C4-2B (cell line): ENCODE measurements around the gene CNFN.

Experiments
- ZFX ChIP-seq: fragments of 450-650 bp; IDR thresholded peaks from 2 replicates; pipeline ENCODE4 v1.6.1; 2017
- TF ChIP-seq, protein P1 (sequence below): fragments of 450-650 bp; conservative IDR thresholded peaks from 2 replicates; pipeline ENCODE4 v1.5.1; 2017; ENCODE audit warnings: mild to moderate bottlenecking

DNA sequence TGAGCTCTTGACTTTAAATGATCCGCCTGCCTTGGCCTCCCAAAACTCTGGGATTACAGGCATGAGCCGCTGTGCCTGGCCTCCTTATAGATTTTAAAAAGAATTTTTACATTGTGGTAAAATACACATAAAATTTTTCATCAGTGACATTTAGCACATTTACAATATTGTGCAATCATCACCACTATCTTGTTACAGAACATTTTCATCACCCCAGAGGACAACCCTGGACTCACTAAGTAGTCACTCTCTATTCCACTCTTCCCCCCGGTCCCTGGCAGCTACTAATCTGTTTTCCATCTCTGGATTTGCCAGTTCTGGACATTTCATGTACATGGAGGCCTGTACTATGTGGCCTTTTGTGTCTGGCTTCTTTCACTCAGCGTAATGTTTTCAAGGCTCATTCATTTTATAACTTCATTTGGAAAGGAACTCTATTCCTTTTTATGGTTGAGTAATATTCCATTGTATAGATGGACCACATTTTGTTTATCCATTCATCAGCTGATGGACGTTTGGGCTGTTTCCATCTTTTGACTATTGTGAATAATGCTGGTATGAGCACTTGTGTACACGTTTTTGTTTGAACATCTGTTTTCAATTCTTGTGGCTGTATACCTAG lies 44.8 kb downstream of the CNFN start:
- TF ChIP-seq, protein P1, sequence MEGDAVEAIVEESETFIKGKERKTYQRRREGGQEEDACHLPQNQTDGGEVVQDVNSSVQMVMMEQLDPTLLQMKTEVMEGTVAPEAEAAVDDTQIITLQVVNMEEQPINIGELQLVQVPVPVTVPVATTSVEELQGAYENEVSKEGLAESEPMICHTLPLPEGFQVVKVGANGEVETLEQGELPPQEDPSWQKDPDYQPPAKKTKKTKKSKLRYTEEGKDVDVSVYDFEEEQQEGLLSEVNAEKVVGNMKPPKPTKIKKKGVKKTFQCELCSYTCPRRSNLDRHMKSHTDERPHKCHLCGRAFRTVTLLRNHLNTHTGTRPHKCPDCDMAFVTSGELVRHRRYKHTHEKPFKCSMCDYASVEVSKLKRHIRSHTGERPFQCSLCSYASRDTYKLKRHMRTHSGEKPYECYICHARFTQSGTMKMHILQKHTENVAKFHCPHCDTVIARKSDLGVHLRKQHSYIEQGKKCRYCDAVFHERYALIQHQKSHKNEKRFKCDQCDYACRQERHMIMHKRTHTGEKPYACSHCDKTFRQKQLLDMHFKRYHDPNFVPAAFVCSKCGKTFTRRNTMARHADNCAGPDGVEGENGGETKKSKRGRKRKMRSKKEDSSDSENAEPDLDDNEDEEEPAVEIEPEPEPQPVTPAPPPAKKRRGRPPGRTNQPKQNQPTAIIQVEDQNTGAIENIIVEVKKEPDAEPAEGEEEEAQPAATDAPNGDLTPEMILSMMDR = no peak
- no peak for TF ChIP-seq ZFX
